Activated CD4-positive, alpha-beta T cell treated with anti-CD3 and anti-CD28 coated beads, Interleukin-2, amount 50 U/mL, for 24 hours (primary cell): ENCODE results near the gene P2RX6.
"Not testable (repeated sequence)": the region's sequence is repeated elsewhere in the genome, so short reads cannot be mapped to it uniquely, and the experiment has no call there.

Experiments used
- DNase-seq, 2 donors: peaks; one replicate each; pipeline ENCODE4 v3.0.0-alpha.2; 2020; ENCODE audit warnings: low read depth in 1 of 2, low spot score in 1 of 2

The P2RX6 gene

GRCh38 chr22:21051145-21051830 lies 36.3 kb downstream of the P2RX6 start:
- DNase-seq, result no peak

- DNase-seq, result no peak
These were observed 37.0 kb downstream of the P2RX6 start for GRCh38 chr22:21051831-21052400.

GRCh38 chr22:21052715-21053459 lies 37.9 kb downstream of the P2RX6 start:
- no peak for DNase-seq

GRCh38 chr22:21054046-21054713 lies 39.2 kb downstream of the P2RX6 start:
- no peak for DNase-seq

- DNase-seq, result no peak
These were observed 40.0 kb downstream of the P2RX6 start for GRCh38 chr22:21054714-21055563.

GRCh38 chr22:21055564-21055834 lies 40.5 kb downstream of the P2RX6 start:
- DNase-seq, result no peak

- no peak for DNase-seq
These were observed 40.9 kb downstream of the P2RX6 start for GRCh38 chr22:21055880-21056319.

GRCh38 chr22:21060363-21060762 lies 45.4 kb downstream of the P2RX6 start:
- not testable (repeated sequence) for DNase-seq

- DNase-seq, result not testable (repeated sequence)
These were observed 46.8 kb downstream of the P2RX6 start for GRCh38 chr22:21061660-21062321.

GRCh38 chr22:21064425-21064824 lies 49.5 kb downstream of the P2RX6 start:
- DNase-seq, result not testable (repeated sequence)

GRCh38 chr22:21064917-21065864 lies 50.2 kb downstream of the P2RX6 start:
- no peak for DNase-seq

GRCh38 chr22:21067075-21067900 lies 52.3 kb downstream of the P2RX6 start:
- no peak for DNase-seq

GRCh38 chr22:21067901-21068680 lies 53.1 kb downstream of the P2RX6 start:
- no peak for DNase-seq

GRCh38 chr22:21068681-21069276 lies 53.8 kb downstream of the P2RX6 start:
- DNase-seq, result no peak

- no peak for DNase-seq
These were observed 54.4 kb downstream of the P2RX6 start for GRCh38 chr22:21069375-21069774.

GRCh38 chr22:21070690-21071615 lies 56.0 kb downstream of the P2RX6 start:
- no peak for DNase-seq
